IMR-90 (cell line): ENCODE data around the gene FOXS1.

Source experiments
- CEBPB ChIP-seq: IDR thresholded peaks from 2 replicates; pipeline ENCODE4 v1.6.1; 2012; ENCODE audit warnings: low read depth, low read length, improper control_type of control experiment
- CHD1 ChIP-seq: IDR thresholded peaks from 2 replicates; pipeline ENCODE4 v1.6.1; 2012; ENCODE audit warnings: low read depth, low read length, improper control_type of control experiment
- NFE2L2 ChIP-seq: fragments of 150-350 bp; IDR thresholded peaks from 2 replicates; pipeline ENCODE4 v1.6.1; 2016; ENCODE audit warnings: low read depth, mild to moderate bottlenecking, low read length
- POLR2A ChIP-seq: IDR thresholded peaks from 2 replicates; pipeline ENCODE4 v1.6.1; 2012; ENCODE audit warnings: mild to moderate bottlenecking, low read depth, low read length
- RAD21 ChIP-seq: IDR thresholded peaks from 2 replicates; pipeline ENCODE4 v1.6.1; 2012; ENCODE audit warnings: low read length, improper control_type of control experiment
- RCOR1 ChIP-seq: IDR thresholded peaks from 2 replicates; pipeline ENCODE4 v1.6.1; 2012; ENCODE audit warnings: mild to moderate bottlenecking, low read length, improper control_type of control experiment; ENCODE audit not compliant: insufficient replicate concordance
- RFX5 ChIP-seq: IDR thresholded peaks from 2 replicates; pipeline ENCODE4 v1.8.0; 2012; ENCODE audit warnings: low read depth, mild to moderate bottlenecking, low read length, moderate library complexity
- SMC3 ChIP-seq: fragments of 150-350 bp; IDR thresholded peaks from 2 replicates; pipeline ENCODE4 v1.6.1; 2016; ENCODE audit warnings: low read depth, mild to moderate bottlenecking, antibody characterized with exemption, low read length, moderate library complexity
- TF ChIP-seq, protein P1 (sequence below): conservative IDR thresholded peaks from 2 replicates; pipeline ENCODE4 v1.5.1; 2012; ENCODE audit warnings: mild to moderate bottlenecking, low read depth, low read length, improper control_type of control experiment
- TF ChIP-seq, protein P2 (sequence below): fragments of 150-350 bp; IDR thresholded peaks from 2 replicates; pipeline ENCODE4 v1.6.1; 2017; ENCODE audit warnings: mild to moderate bottlenecking, antibody characterized with exemption, low read length, low read depth

DNA sequence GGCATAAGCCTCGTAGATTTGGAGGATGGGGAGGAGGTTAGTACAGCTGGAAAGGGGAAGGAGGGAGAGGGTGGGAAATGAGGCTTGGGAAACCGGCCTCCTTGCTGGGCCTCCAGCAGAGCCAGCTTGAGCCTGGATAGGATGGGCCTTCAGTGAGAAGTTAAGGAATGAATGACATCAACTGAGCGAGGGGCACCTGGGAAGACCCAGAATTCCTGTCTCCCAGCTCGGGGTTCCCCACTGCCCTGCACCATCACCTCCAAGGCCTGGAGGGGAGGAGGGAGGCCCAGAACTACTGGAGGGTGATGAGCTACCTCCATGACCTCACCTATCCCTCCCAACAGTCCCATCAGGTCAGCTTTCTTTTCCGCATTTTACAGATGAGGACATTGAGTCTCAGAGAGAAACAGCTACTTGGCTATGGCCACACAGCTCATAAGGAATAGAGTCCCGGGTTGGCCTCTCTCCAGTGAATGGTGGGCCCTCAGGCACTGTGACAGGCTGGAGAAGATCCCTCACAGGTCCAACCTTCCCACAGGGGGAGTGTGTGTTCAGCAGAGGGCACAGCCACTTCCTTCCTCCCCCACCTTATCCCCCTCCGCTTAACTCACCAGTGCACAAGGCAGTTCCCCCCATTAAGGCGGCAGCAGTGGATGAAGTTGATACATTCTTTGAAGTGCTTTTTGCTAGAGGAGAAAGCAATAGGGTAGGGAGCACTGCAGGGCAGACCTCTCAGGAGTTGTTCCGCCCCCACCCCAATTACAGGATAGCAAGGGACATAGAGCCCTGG is 18.1 kb upstream of the FOXS1 start:
- TF ChIP-seq, protein P1, sequence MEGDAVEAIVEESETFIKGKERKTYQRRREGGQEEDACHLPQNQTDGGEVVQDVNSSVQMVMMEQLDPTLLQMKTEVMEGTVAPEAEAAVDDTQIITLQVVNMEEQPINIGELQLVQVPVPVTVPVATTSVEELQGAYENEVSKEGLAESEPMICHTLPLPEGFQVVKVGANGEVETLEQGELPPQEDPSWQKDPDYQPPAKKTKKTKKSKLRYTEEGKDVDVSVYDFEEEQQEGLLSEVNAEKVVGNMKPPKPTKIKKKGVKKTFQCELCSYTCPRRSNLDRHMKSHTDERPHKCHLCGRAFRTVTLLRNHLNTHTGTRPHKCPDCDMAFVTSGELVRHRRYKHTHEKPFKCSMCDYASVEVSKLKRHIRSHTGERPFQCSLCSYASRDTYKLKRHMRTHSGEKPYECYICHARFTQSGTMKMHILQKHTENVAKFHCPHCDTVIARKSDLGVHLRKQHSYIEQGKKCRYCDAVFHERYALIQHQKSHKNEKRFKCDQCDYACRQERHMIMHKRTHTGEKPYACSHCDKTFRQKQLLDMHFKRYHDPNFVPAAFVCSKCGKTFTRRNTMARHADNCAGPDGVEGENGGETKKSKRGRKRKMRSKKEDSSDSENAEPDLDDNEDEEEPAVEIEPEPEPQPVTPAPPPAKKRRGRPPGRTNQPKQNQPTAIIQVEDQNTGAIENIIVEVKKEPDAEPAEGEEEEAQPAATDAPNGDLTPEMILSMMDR, result no peak
- TF ChIP-seq SMC3 (no peak), RFX5 (no peak), RCOR1 (no peak), RAD21 (no peak), NFE2L2 (no peak), POLR2A (no peak), CHD1 (no peak), CEBPB (no peak)
- TF ChIP-seq, protein P2, sequence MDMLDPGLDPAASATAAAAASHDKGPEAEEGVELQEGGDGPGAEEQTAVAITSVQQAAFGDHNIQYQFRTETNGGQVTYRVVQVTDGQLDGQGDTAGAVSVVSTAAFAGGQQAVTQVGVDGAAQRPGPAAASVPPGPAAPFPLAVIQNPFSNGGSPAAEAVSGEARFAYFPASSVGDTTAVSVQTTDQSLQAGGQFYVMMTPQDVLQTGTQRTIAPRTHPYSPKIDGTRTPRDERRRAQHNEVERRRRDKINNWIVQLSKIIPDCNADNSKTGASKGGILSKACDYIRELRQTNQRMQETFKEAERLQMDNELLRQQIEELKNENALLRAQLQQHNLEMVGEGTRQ, result no peak
